ENCODE measurements around the gene TERT. TPM values are rescaled to one million over a fixed set of nuclear protein-coding genes. Genes with fewer than 3 reads are reported as not detected.
"Not testable (repeated sequence)": the region's sequence is repeated elsewhere in the genome, so short reads cannot be mapped to it uniquely, and the experiment has no call there.

TERT gene
- total RNA-seq, 1 donor from 2014 or later, result not detected

DNA sequence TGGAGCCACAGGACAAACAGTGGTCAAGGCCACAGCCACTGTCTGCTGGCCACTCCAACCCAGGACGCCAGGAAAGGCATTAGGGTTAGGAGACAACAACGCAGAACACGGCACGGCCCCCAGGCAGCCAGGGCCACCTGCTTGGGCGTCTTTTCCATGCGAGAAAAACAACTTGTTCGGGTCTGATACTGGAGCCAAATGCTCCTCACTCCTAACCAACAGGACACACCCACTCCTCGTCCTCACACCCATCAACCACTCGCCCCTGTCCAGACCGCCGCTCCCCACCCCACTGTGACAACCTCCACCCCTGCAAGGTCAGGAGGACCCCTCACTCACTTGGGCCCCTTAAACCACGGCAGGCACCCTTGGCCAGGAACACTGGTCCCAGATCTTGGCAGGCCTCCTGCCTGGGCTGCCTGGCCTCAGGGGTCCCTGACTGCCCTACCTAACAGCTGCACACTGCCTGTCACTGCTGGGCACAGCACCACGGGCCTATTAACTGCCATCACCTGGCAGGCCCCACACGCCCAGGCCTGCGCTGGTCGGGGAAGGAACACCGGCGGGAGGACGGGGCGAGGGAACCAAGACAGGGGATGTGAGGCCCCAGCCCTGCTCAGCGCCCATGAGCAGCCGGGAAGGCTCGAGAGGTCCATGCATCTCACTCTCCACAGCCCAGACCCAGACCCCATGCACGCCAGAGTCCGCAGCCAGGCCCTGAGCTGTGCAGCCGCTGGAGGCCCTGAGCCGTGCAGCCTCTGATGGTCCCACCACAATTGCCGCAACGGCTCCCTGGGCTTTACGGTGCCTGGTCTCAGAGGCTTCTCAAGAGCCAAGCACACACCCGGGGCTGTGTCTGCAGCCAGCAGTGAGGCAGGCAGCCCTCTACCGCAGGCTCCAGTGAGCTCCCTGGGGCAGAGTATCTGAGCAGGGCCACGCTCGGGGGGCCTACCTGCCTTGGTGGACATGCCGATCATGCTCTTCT is 36.3 kb upstream of the TERT start:
- DNase-seq (ENCODE audit: low spot score), result no peak

DNA sequence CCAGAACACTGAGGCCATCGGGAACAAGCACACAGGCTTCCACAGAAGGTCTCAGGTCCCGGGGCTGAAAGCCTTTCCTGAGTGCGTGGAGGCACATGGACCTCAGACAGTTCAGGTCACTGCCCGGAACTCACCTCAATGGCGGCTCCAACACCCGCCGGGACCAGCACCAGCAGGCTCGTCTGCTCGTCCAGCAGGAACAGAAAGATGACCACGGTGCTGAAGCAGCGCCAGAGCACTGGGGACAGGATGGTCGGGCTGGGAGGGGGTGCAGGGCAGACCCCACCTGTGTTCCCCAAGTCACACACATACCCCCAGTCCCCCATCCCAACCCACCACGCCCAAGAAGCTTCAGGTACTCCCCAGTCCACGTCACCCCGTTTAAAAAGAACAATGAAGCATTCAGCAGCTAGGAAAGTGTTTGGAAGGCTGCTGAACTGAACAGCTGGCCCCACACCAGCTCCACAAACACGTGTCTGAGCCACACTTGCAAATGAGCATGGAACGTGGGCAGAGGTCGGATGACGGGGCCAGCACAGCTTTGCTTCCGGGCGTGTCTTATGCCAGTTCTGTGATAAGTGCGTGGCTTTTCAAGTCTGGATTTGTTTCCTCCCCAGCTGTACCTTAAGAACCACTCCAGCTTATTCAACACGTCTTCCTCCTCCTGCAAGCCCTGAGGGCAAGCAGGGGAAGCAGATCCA is 35.4 kb upstream of the TERT start:
- no peak for DNase-seq (ENCODE audit: low spot score)

DNA sequence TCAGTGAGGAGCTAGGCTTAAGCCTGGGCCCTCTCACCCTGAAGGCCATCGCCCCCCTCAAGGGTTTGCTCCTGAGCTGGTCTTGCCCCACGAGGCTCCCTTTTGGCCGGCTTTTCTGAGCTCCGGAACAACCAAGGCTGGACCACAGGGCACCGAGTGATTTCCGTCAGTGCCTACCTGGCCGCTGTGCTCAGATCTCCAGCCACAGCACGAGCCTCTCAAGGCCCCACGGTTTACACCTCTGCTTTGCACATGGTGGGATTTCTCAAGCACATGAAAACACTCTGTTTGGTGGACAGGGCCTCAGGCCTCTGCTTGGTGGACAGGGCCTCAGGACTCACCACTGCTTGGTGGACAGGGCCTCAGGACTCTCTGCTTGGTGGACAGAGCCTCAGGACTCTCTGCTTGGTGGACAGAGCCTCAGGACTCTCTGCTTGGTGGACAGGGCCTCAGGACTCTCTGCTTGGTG is 34.3 kb upstream of the TERT start:
- DNase-seq (ENCODE audit: low spot score), result no peak

DNA sequence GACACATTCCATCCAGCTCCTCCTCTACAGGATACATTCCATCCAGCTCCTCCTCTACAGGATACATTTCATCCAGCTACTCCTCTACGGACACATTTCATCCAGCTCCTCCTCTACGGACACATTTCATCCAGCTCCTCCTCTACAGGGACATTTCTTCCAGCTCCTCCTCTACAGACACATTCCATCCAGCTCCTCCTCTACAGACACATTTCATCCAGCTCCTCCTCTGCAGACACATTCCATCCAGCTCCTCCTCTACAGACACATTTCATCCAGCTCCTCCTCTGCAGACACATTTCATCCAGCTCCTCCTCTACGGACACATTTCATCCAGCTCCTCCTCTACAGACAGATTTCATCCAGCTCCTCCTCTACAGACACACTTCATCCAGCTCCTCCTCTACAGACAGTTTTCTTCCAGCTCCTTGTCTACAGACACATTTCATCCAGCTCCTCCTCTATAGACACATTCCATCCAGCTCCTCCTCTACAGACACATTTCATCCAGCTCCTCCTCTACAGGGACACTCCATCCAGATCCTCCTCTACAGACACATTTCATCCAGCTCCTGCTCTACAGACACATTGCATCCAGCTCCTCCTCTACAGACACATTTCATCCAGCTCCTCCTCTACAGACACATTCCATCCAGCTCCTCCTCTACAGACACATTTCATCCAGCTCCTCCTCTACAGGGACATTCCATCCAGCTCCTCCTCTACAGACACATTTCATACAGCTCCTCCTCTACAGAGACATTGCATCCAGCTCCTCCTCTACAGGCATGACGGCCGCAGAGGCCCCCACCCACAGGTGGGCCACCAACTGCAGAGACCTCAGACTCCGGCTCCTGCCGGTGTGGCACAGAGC is 33.6 kb upstream of the TERT start:
- DNase-seq (ENCODE audit: low spot score), result not testable (repeated sequence)

DNA sequence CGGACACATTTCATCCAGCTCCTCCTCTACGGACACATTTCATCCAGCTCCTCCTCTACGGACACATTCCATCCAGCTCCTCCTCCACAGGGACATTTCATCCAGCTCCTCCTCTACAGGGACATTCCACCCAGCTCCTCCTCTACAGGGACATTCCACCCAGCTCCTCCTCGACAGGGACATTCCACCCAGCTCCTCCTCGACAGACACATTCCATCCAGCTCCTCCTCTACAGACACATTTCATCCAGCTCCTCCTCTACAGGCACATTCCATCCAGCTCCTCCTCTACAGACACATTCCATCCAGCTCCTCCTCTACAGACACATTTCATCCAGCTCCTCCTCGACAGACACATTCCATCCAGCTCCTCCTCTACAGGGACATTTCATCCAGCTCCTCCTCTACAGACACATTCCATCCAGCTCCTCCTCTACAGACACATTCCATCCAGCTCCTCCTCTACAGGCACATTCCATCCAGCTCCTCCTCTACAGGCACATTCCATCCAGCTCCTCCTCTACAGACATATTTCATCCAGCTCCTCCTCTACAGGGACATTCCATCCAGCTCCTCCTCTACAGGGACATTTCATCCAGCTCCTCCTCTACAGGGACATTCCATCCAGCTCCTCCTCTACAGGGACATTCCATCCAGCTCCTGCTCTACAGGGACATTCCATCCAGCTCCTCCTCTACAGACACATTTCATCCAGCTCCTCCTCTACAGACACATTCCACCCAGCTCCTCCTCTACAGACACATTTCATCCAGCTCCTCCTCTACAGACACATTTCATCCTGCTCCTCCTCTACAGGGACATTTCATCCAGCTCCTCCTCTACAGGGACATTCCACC is 32.3 kb upstream of the TERT start:
- not testable (repeated sequence) for DNase-seq (ENCODE audit: low spot score)

DNA sequence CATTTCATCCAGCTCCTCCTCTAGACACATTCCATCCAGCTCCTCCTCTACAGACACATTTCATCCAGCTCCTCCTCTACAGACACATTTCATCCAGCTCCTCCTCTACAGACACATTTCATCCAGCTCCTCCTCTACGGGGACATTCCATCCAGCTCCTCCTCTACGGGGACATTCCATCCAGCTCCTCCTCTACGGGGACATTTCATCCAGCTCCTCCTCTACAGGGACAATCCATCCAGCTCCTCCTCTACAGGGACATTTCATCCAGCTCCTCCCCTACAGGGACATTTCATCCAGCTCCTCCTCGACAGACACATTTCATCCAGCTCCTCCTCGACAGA is 31.6 kb upstream of the TERT start:
- not testable (repeated sequence) for DNase-seq (ENCODE audit: low spot score)

DNA sequence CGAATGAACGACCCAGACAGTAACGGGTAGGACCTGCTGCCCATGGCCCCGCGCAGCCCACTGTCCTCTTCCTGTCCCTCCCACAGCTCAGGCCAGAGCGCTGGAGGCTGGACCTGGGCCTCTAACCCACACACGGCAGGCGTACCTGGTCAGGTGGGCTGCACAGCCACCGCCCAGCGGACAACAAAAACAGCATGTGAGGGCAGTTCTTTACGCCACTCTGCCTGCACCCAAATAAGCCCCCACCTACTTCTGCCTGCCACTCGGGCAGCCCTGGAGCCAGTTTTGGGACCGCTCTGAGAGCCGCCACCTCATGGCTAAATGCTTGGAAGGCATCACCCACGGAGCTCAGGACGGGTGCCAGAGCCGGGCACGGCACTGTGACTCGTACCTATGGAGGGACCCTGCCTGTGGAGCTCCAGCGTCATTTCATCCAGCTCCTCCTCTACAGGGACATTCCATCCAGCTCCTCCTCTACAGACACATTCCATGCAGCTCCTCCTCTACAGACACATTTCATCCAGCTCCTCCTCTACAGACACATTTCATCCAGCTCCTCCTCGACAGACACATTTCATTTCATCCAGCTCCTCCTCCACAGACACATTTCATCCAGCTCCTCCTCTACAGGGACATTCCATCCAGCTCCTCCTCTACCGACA is 31.1 kb upstream of the TERT start:
- DNase-seq (ENCODE audit: low spot score), result no peak

DNA sequence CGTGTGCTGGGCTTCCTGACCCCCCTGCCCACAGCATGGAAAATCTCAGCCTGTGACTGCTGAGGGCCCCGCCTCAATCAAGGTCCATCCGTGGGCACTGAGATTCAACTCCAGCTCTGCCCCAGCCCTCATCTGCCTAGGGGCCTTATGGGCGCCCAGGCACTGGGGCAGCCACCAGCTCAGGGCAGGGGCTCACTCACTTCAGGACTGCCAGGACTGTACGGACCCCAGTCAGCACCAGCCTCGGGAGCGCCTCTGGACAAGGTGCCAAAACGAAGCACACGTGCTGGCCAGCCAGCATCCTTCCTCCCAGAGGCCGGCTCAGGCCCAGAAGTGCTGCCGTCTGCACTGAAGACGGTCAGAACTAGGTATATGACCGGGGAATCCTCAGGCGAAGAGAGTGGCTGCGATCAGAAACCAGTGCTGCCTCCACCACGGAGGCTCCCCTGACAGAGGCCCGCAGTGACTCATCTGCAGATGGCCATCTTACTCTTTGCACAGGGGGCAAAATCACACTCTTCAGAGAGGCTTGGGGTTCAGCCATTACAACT is 30.4 kb upstream of the TERT start:
- DNase-seq (ENCODE audit: low spot score), result no peak

DNA sequence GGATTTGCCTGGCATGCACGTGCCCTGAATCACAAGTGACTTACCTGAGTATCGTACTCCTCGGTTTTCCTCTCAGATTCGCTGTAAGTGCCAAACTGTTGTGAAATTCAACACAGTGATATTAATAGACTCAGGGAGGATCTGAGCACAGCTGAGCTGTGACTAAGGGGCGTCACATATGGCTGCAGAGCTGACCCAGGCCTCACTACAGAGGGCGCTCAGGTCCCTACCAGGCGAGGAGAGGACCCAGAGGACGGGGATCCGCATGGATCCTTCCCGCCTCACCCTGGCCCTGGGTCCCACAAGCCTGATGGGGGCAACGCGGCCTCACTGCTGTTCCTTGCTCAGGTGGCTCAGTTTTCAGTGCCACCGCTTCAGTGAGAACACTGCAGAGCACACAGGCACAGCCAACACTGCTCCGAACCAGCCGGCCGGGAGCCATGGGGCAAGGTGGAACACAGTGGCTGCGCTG is 29.9 kb upstream of the TERT start:
- DNase-seq (ENCODE audit: low spot score), result no peak

DNA sequence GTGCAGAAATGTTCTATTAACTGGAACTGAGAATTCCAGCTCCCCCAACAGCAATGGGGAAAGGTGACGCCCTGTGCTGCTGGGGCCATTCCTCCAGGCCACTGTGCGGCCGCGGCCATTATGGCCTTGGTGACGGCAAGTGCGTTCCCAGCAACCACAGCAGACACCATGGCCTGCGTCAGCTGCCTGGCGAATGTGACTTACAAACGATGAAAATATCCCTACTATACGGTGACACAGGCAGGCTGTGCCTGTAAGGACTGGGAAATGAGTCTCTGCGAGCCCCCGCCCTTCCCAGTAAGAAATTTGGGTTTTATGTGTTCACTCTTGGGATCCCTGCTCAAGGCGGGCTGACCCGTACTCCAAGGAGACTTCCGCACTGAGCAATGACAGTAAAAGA is 29.4 kb upstream of the TERT start:
- no peak for DNase-seq (ENCODE audit: low spot score)

DNA sequence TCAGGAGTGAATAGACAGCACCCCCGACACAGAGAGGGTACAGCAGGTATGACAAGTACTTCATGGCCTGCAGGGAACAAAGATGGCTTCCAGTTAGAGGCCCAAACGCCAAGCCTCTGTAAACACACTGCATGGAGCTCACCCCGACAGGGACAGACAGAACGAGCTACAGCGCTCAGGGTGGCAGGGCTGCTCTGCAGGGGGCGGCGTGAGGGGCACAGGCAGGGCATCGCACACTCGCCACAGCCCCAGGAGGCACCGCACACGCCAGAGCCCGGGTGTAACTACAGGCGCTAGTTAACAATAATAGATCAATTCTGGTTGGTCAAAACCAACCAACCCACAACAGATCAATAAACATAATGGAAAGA is 28.9 kb upstream of the TERT start:
- DNase-seq (ENCODE audit: low spot score), result no peak

DNA sequence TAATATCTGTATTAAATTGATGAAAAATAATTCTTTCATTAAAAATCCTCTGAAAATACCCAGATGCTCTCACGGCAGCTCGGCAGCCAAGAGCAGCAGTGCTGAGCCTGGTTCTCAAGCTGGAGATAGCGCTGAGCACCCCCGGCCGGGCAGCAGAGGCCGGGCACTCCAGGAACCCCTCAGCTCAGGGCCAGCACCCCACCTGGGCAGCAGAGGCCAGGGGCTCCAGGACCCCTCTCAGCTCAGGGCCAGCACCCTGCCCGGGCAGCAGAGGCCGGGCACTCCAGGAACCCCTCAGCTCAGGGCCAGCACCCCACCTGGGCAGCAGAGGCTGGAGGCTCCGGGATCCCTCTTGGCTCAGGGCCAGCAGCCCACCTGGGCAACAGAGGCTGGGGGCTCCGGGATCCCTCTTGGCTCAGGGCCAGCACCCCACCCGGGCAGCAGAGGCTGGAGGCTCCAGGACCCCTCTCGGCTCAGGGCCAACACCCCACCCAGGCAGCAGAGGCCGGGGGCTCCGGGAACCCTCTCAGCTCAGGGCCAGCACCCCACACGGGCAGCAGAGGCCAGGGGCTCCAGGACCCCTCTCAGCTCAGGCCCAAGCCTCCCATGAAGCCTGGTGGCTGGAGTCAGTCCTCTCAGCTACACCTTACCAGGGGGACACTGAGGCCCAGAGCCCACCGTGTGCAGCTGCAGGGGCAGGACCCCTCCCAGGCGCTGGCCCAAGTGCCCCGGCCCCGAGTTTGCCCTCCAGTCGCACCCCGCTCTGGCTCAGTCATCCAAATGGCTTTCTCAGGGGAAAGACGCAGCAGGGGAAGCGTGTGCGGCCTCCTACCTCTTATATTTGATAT is 28.3 kb upstream of the TERT start:
- DNase-seq (ENCODE audit: low spot score), result no peak

DNA sequence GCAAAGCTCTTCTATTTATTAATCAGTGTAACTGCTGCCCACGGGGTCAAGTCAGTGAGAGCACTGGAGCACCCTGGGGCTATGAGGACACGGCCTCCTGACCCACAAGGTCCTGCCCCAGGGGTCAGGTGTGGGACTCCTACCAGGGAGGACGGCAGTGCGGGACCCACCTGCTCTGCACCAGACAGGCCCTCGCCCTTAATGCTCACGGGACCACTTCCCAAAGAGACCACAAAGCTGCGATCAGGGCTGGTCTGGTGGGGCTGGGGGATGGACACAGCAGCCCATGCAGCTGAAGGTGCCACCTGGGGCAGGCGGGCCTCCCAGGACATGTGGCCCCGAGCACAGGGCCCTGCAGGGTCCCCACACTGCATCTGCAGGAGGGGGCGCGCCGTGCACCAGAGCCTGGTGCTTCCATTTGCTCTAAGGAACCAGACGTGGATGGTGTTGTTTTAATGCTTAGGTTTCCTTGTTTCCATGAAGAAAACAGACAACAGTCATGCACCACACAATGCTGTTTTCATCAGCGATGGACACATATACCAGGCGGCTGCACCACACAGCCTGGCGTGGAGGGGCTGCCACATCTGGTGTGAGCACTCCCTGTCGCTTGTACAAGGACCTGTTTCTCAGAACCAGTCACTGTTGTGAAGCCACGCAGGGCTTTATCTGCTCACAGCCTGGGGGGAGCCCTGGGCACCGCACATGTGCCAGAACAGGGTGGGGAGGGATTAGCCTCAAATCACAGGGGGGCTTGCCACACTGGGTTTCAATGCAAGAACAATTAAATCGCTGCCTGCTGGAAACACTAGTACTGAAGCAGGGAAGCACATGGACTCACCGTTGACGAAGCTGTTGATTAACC is 27.4 kb upstream of the TERT start:
- DNase-seq (ENCODE audit: low spot score), result no peak

DNA sequence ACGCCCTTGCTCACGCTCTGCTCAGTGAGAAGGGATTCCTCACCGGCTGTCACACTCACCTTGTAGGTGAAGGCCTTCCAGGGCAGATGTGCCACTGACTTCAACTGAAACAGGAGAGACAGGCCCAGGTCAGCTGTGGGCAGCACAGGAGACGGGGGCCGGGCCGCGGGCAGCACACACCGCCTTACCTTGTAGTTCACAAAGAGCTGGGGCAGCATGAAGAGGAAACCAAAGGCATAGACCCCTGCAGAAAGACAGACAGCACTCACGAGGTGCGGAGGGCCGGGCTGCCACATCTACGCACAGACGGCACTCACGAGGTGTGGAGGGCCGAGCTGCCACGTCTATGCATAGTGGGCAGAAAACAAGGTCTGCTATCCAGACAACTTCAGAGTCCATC is 26.7 kb upstream of the TERT start:
- DNase-seq (ENCODE audit: low spot score), result no peak

DNA sequence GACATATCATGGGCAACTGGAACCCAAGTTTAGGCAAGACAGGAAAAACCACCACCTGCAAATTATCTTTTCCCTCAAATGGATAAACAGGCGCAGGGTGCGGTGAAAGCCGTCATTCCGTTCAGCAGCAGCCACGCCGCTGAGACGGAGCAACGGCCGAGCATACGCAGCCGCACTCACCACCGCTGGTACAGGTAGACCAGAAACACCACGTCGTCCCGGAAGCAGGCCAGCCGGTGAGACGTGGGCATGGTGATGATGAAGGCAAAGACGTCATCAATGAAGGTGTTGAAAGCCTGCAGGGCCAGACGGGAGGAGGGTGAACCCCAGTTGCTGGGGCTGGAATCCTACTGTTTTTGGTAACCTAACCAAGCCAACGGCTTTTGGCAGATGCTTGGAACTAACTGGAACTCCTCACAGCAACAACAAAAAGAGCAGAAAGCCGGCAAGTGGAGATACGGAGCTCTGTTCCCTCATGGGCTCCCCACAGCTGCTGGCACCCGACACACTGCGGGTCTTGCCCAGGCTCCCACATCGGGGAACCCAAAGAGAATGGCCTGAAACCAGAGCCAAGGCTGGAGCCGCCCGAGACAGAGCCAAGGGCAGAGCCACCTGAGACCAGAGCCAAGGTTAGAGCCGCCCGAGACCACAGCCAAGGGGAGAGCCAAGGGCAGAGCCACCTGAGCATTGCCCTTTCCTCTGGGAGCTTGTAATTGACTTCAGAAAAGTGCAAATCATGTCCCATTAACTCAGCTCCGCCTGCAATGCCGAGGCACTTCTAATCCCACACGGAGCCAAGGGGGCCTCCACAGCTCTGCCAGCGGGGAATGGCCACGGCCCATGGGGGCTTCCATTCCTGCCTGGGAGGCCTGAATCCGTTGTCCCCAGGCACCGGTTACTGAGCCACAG is 25.8 kb upstream of the TERT start:
- DNase-seq (ENCODE audit: low spot score), result no peak

DNA sequence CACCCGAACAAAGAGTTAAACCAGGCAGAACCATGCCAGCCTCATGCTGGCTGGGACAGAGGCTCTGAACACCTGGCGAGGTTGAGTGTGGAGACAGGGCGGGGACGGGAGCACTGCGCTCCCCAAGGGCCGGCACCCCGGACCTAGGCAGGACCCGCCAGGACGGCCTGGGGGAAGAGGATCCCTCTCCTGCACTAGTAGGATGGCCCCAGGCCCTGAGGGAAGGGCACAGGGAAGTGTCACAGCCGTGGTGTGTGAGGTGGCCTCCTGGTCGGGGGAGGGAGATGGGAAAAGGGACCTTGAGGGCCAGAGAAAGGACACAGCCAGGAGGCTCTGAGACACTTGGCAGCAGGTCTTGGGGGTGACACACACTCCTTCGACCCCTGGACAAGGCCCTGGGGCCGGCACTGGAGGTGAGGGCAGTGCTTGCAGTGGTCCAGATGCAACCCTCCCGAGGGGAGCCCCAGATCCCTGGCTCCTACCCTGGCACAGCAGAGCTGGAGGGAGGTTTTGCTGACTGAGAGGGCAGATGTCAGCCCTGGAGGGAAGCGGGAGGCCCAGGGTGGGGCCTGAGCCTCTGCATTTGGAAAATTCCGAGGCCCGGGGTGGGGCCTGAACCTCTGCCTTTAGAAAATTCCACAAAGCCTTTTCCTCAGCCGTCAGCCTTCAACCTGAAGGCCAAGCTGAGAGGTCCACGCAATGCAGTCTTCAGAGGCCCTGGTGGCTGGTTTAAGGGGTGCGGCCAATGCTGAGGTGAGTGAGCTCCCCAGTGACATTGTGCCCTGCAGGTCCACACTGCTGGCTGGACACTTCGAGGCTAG is 24.8 kb upstream of the TERT start:
- DNase-seq (ENCODE audit: low spot score), result no peak

Data from umbilical cord (tissue), 2 donors.